Fibroblast of lung (primary cell): ENCODE results near the gene TTC32.

Experiments
- CTCF ChIP-seq, 2 donors: IDR thresholded peaks in 1 of 2; conservative IDR thresholded peaks in 1 of 2; 1 replicate in 1 of 2; 2 replicates in 1 of 2; pipeline ENCODE4 v1.5.1; 2011 to 2012; ENCODE audit warnings: low read length in 2 of 2, control low read depth in 1 of 2, inconsistent platforms in 1 of 2, low read depth in 1 of 2, mild to moderate bottlenecking in 1 of 2
- EZH2 ChIP-seq: IDR thresholded peaks from 2 replicates; pipeline ENCODE4 v1.5.1; 2012; ENCODE audit warnings: low read length, control low read depth, mild to moderate bottlenecking; ENCODE audit errors: missing control alignments

GRCh38 chr2:19855542-19856431 is 46.0 kb downstream of the TTC32 start:
- no peak for TF ChIP-seq CTCF (conservative IDR thresholded peaks at IDR 0.05 in 1 of 2, IDR thresholded peaks at IDR 0.05 in 1 of 2; ENCODE audit: low read depth in 1 of 2, low read length in 2 of 2)
- no peak for TF ChIP-seq EZH2
